H9 (cell line): ENCODE measurements around the gene SHB. TPM values are rescaled to one million over a fixed set of nuclear protein-coding genes. Genes with fewer than 3 reads are reported as not detected.
A peak's percentile ranks its signal among the peaks of the same experiment; 100 is the strongest.

Source experiments
- DNase-seq: peaks from one replicate; pipeline ENCODE4 v3.0.0-alpha.2; 2017
- H2AFZ ChIP-seq: one replicate; pipeline ENCODE4 v1.6.1; 2013; ENCODE audit warnings: mild to moderate bottlenecking, low read length, control low read depth, moderate library complexity
- H2AK5ac ChIP-seq: 2 replicates; pipeline ENCODE4 v1.6.1; 2013; ENCODE audit warnings: low read length, control low read depth, mixed read lengths; ENCODE audit not compliant: insufficient read length
- H2BK120ac ChIP-seq: one replicate; pipeline ENCODE4 v1.6.1; 2013; ENCODE audit warnings: low read depth, mild to moderate bottlenecking, low read length, control low read depth, inconsistent platforms; ENCODE audit not compliant: poor library complexity, severe bottlenecking
- H2BK12ac ChIP-seq: 2 replicates; pipeline ENCODE4 v1.6.1; 2013; ENCODE audit warnings: low read length, control low read depth, mixed read lengths, low read depth; ENCODE audit not compliant: insufficient read length
- H2BK15ac ChIP-seq: 2 replicates; pipeline ENCODE4 v1.6.1; 2013; ENCODE audit warnings: low read depth, low read length, control low read depth
- H2BK20ac ChIP-seq: one replicate; pipeline ENCODE4 v1.6.1; 2013; ENCODE audit warnings: low read depth, mild to moderate bottlenecking, low read length, control low read depth, inconsistent platforms; ENCODE audit not compliant: poor library complexity, severe bottlenecking
- H2BK5ac ChIP-seq: 2 replicates; pipeline ENCODE4 v1.6.1; 2013; ENCODE audit warnings: low read length, control low read depth, mixed read lengths; ENCODE audit not compliant: insufficient read length
- H3K14ac ChIP-seq: 2 replicates; pipeline ENCODE4 v1.6.1; 2013; ENCODE audit warnings: low read length, control low read depth; ENCODE audit not compliant: insufficient read depth
- H3K18ac ChIP-seq: 2 replicates; pipeline ENCODE4 v1.6.1; 2013; ENCODE audit warnings: low read depth, mild to moderate bottlenecking, mixed read lengths, low read length, control low read depth; ENCODE audit not compliant: insufficient read length
- H3K23ac ChIP-seq: 2 replicates; pipeline ENCODE4 v1.6.1; 2013; ENCODE audit warnings: low read length, control low read depth, mixed read lengths, low read depth; ENCODE audit not compliant: insufficient read length
- H3K23me2 ChIP-seq: 2 replicates; pipeline ENCODE4 v1.6.1; 2013; ENCODE audit warnings: low read depth, mild to moderate bottlenecking, mixed read lengths, low read length, control low read depth; ENCODE audit not compliant: insufficient read length, poor library complexity, severe bottlenecking
- H3K27ac ChIP-seq: 2 replicates; pipeline ENCODE4 v1.5.1; 2013; ENCODE audit warnings: low read length, control low read depth, mixed read lengths, low read depth; ENCODE audit not compliant: insufficient read length
- H3K27me3 ChIP-seq: 2 replicates; pipeline ENCODE4 v1.6.1; 2013; ENCODE audit warnings: low read length, control low read depth, inconsistent platforms; ENCODE audit not compliant: insufficient read depth
- H3K4ac ChIP-seq: 2 replicates; pipeline ENCODE4 v1.6.1; 2013; ENCODE audit warnings: low read depth, mild to moderate bottlenecking, control low read depth, inconsistent platforms, low read length, moderate library complexity
- H3K4me1 ChIP-seq: 2 replicates; pipeline ENCODE4 v1.6.1; 2013; ENCODE audit warnings: low read length, control low read depth, inconsistent platforms; ENCODE audit not compliant: insufficient read depth
- H3K4me2 ChIP-seq: 2 replicates; pipeline ENCODE4 v1.6.1; 2013; ENCODE audit warnings: low read length, control low read depth, mixed read lengths; ENCODE audit not compliant: insufficient read length, insufficient read depth
- H3K56ac ChIP-seq: 2 replicates; pipeline ENCODE4 v1.6.1; 2013; ENCODE audit warnings: low read depth, mild to moderate bottlenecking, mixed read lengths, low read length, control low read depth; ENCODE audit not compliant: insufficient read length
- H3K79me1 ChIP-seq: 2 replicates; pipeline ENCODE4 v1.6.1; 2013; ENCODE audit warnings: low read depth, mild to moderate bottlenecking, moderate library complexity, low read length, control low read depth, inconsistent platforms; ENCODE audit not compliant: insufficient read depth, poor library complexity, severe bottlenecking
- H3K79me2 ChIP-seq: 2 replicates; pipeline ENCODE4 v1.6.1; 2013; ENCODE audit warnings: low read length, control low read depth, inconsistent platforms; ENCODE audit not compliant: insufficient read depth
- H3K9ac ChIP-seq: 2 replicates; pipeline ENCODE4 v1.6.1; 2013; ENCODE audit warnings: low read length, control low read depth, mixed read lengths; ENCODE audit not compliant: insufficient read length; ENCODE audit errors: extremely low read depth
- H3K9me3 ChIP-seq: one replicate; pipeline ENCODE4 v1.6.1; 2013; ENCODE audit warnings: low read depth, low read length, inconsistent platforms; ENCODE audit not compliant: control insufficient read depth
- H3T11ph ChIP-seq: one replicate; pipeline ENCODE4 v1.6.1; 2013; ENCODE audit warnings: mild to moderate bottlenecking, low read length, control low read depth, inconsistent platforms
- H4K20me1 ChIP-seq: one replicate; pipeline ENCODE4 v1.6.1; 2013; ENCODE audit not compliant: control insufficient read depth, insufficient read length, insufficient read depth
- H4K5ac ChIP-seq: 2 replicates; pipeline ENCODE4 v1.6.1; 2013; ENCODE audit warnings: low read depth, mild to moderate bottlenecking, mixed read lengths, low read length, control low read depth; ENCODE audit not compliant: insufficient read length
- H4K8ac ChIP-seq: replicated peaks from 2 replicates; pipeline ENCODE4 v1.6.1; 2013; ENCODE audit warnings: low read length, control low read depth, mixed read lengths, low read depth; ENCODE audit not compliant: insufficient read length
- H4K91ac ChIP-seq: 2 replicates; pipeline ENCODE4 v1.6.1; 2013; ENCODE audit warnings: low read depth, mild to moderate bottlenecking, moderate library complexity, mixed read lengths, low read length, control low read depth; ENCODE audit not compliant: insufficient read length
- H3K27ac Mint-ChIP-seq, 3 experiments: 2 replicates in 2 of 3; 3 replicates in 1 of 3; pipeline ENCODE4 v1.8.0; 2020 to 2021; ENCODE audit warnings: mixed read lengths in 3 of 3, mild to moderate bottlenecking in 1 of 3, moderate library complexity in 1 of 3
- H3K27me3 Mint-ChIP-seq: 2 replicates; pipeline ENCODE4 v1.8.0; 2021; ENCODE audit warnings: low read depth, mild to moderate bottlenecking, moderate library complexity, mixed read lengths
- H3K36me3 Mint-ChIP-seq, 3 experiments: 2 replicates in 2 of 3; 3 replicates in 1 of 3; pipeline ENCODE4 v1.8.0; 2020 to 2021; ENCODE audit warnings: low read depth in 3 of 3, mixed read lengths in 3 of 3; ENCODE audit not compliant: insufficient read depth in 1 of 3
- H3K4me1 Mint-ChIP-seq, 2 experiments: 2 replicates each; pipeline ENCODE4 v1.8.0; 2020; ENCODE audit warnings: mixed read lengths in 2 of 2
- H3K4me3 Mint-ChIP-seq, 2 experiments: 2 replicates in 1 of 2; 3 replicates in 1 of 2; pipeline ENCODE4 v1.8.0; 2020 to 2021; ENCODE audit warnings: mild to moderate bottlenecking in 2 of 2, mixed read lengths in 2 of 2, moderate library complexity in 1 of 2
- H3K9me3 Mint-ChIP-seq, 2 experiments: 2 replicates in 1 of 2; 3 replicates in 1 of 2; pipeline ENCODE4 v1.8.0; 2020; ENCODE audit warnings: mild to moderate bottlenecking in 2 of 2, mixed read lengths in 2 of 2, moderate library complexity in 1 of 2
- CTCF ChIP-seq: fragments of 200-600 bp; sonication (generic); conservative IDR thresholded peaks from 3 replicates; pipeline ENCODE4 v1.8.0; 2021; ENCODE audit warnings: antibody characterized with exemption, mild to moderate bottlenecking
- WGBS: extraction: QIAGEN DNeasy Blood & Tissue Kit; methylation state at CpG from one replicate; pipeline ENCODE4 v1.1.7; 2013; ENCODE audit warnings: missing lambda C conversion rate, low lambda C conversion rate, mixed read lengths; ENCODE audit not compliant: insufficient read length; ENCODE audit errors: extremely low coverage; 5-methylcytosine and 5-hydroxymethylcytosine counted together
- total RNA-seq: library from RNA; stranded (reverse); gene quantifications from 2 replicates; pipeline ENCODE4 v1.2.1, GENCODE V29; 2021

SHB gene
- total RNA-seq, 1 experiment from 2014 or later, result 14.6 TPM

- Histone ChIP-seq H2BK120ac (peak overlapping the region; percentile 41), H4K91ac (peak overlapping the region; percentile 87), H2BK5ac (peak overlapping the region; percentile 5), H2BK20ac (no peak overlapping the region), H3K4me1 (peaks cover 27% of the 10 kb centered on the region), H4K8ac (no peak overlapping the region), H3K18ac (peak overlapping the region; percentile 91), H2BK12ac (peak overlapping the region; percentile 95), H3K27me3 (no peaks in the 10 kb centered on the region), H3K4ac (peak overlapping the region; percentile 63), H3K79me1 (no peaks in the 10 kb centered on the region), H3K9ac (no peak overlapping the region), H2AK5ac (peak overlapping the region; percentile 1), H3K23ac (no peak overlapping the region), H2BK15ac (no peak overlapping the region; the same call in 1 of the 2 replicates), H3K14ac (peak overlapping the region; percentile 80), H4K5ac (peak overlapping the region; percentile 39), H3K23me2 (no peaks in the 10 kb centered on the region), H3K56ac (no peak overlapping the region), H4K20me1 (no peaks in the 10 kb centered on the region), H3K9me3 (no peaks in the 10 kb centered on the region), H3K27ac (peak overlapping the region; percentile 19), H3T11ph (no peak overlapping the region), H2AFZ (no peak overlapping the region), H3K4me2 (no peak overlapping the region), H3K79me2 (no peaks in the 10 kb centered on the region; the same call in 1 of the 2 replicates)
- no CpG with 5 or more reads among the region's 7 CpGs for WGBS
- no peaks in the 10 kb centered on the region; a peak in 1 of 5 replicates for H3K9me3 Mint-ChIP-seq
- TF ChIP-seq CTCF, result no peak
- H3K27me3 Mint-ChIP-seq, result no peaks in the 10 kb centered on the region
- no peak for DNase-seq
- H3K4me1 Mint-ChIP-seq, result peaks cover 89 to 90% of the 10 kb centered on the region in 2 experiments
- peak overlapping the region; percentile 97 to 99 (median 98) for H3K27ac Mint-ChIP-seq
- peaks cover 2 to 20% (median 19%) of the 10 kb centered on the region in 3 experiments; a peak in 6 of 7 replicates for H3K36me3 Mint-ChIP-seq
- no peak overlapping the region for H3K4me3 Mint-ChIP-seq
Measured at GRCh38 chr9:38015906-38016305, 53.1 kb downstream of the SHB start.
